Fibroblast of pulmonary artery (primary cell): ENCODE measurements around the gene SPINK4.

ENCODE experiments used
- DNase-seq: peaks from one replicate; pipeline ENCODE4 v3.0.0-alpha.2; 2010; ENCODE audit warnings: low read depth
- H3K4me3 ChIP-seq: replicated peaks from 2 replicates; pipeline ENCODE4 v1.5.1; 2011; ENCODE audit warnings: low read depth, mild to moderate bottlenecking, control low read depth, low read length, moderate library complexity
- CTCF ChIP-seq: IDR thresholded peaks from 2 replicates; pipeline ENCODE4 v1.5.1; 2011; ENCODE audit warnings: mild to moderate bottlenecking, control low read depth, low read length, inconsistent platforms; ENCODE audit errors: missing control alignments

Gene SPINK4

GRCh38 chr9:33248606-33249005 is 8.6 kb downstream of the SPINK4 start:
- TF ChIP-seq CTCF: no peak
- no peak overlapping the region for H3K4me3 ChIP-seq
- DNase-seq: no peak

GRCh38 chr9:33249087-33249658 is 9.2 kb downstream of the SPINK4 start:
- H3K4me3 ChIP-seq: no peak overlapping the region
- no peak for TF ChIP-seq CTCF
- DNase-seq: no peak

GRCh38 chr9:33249983-33250382 is 10.0 kb downstream of the SPINK4 start:
- no peak overlapping the region for H3K4me3 ChIP-seq
- no peak for DNase-seq
- TF ChIP-seq CTCF: no peak

- TF ChIP-seq CTCF: no peak
- peak; percentile 49 for DNase-seq
- no peak overlapping the region for H3K4me3 ChIP-seq
These were observed 10.6 kb downstream of the SPINK4 start for GRCh38 chr9:33250458-33250995.

GRCh38 chr9:33254211-33254610 is 14.2 kb downstream of the SPINK4 start:
- no peak for DNase-seq
- no peak overlapping the region for H3K4me3 ChIP-seq
- TF ChIP-seq CTCF: no peak

GRCh38 chr9:33255014-33255413 is 15.0 kb downstream of the SPINK4 start:
- DNase-seq: no peak
- H3K4me3 ChIP-seq: no peak overlapping the region
- no peak for TF ChIP-seq CTCF

- TF ChIP-seq CTCF: no peak
- DNase-seq: no peak
- H3K4me3 ChIP-seq: no peak overlapping the region
These were observed 15.5 kb downstream of the SPINK4 start for GRCh38 chr9:33255471-33255870.
